Right forelimb (tissue), 1 donor: ENCODE measurements around the gene MTUS2.

Experiments
- DNase-seq: peaks from one replicate; pipeline ENCODE4 v3.0.0-alpha.2; 2018

Gene MTUS2

DNA sequence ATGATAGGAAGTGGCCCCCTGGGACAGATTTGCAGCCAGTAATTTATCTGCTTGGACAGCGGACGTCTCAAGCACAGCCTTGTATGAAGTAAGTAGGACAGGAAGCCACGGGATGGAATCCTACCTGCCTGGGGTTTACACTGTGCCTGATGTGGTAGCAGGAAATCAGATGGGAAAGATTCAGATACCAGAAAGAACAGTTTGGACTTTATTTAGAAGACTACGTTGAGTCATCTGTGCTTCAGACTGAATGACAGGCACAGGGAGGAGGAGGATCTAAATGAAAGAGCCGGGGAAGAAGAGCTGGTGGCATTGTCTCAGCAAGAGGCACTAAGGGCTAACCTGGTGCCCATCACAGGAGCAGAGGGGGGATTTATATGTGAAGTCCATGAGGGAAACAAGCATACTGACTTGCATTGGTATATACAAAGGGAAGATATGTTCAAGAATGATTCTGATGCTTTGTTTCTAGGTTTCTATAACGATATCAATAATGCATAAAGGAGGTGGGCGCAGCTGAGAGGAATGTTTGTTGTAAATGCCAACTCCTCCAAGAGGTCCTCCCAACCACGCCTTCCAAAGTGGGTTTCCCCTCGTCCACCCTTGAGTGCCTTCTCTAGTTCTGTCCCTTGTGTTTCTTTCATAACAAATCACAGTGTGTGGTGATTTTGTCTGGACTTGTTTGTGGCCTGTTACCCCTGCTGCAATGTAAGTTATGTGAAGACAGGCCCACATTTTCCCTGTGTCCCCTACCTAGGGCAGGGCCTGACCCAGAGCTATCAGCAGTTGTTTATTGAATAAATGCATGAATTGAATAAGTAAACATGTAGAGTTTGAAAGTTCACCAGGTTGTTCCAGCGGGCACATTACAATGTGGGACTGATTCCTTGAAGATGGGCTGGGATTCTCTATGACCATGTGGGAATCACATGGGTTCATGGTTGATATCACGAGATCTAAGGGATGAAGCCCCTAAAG, 446.9 kb downstream of the MTUS2 start:
- no peak for DNase-seq

DNA sequence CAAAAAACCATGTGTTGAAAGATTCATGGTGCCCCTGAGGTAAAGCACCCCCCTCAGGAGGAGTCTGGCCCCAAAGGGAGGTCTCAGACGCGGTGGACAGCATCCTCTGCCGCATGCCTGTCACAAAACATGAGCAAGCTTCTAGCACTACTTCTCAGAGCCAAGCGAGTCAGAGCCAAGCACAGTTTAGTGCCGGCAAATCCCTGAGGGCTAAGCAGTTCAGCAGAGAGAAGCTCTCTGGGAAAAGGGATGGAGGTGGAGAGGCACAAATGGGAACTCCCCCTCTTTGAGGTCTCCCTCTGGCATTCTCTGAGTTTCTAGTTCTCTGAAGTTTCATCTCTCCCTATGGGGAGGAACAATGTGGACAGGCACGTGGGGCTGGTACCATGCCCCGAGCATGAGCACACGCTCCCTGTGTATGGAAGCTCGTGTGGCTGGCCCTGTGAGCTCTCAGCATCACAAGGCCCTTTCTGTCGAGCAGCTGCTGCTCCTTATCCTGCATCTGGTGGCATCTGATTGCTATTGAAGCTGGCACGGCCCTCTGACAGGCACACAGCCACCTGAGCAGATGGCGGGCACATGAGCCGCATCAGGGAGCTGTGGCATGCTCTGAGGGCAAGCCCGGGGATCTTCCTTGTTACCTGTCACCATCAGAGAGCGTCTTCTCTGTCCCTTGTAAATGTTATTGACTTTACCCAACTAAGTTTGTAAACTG, 450.3 kb downstream of the MTUS2 start:
- no peak for DNase-seq

DNA sequence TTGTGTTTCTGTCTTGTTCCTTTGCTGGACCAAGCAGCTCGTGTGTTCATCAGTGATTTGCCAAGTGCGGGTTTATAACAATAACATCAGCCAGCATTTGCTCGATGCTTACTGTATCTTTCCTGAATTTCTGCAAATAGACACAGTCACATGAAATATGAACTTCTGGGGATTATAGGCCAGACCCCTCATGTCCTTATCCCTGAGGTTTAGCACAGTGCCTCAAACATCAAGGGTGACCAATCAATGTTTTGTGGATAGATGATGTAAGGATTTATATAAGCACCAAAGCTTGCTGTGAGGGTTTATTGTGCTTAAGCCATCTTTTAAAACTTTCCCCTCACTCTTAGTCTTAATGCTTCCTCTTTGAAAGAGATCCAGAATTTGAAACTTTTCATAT, 451.5 kb downstream of the MTUS2 start:
- no peak for DNase-seq

DNA sequence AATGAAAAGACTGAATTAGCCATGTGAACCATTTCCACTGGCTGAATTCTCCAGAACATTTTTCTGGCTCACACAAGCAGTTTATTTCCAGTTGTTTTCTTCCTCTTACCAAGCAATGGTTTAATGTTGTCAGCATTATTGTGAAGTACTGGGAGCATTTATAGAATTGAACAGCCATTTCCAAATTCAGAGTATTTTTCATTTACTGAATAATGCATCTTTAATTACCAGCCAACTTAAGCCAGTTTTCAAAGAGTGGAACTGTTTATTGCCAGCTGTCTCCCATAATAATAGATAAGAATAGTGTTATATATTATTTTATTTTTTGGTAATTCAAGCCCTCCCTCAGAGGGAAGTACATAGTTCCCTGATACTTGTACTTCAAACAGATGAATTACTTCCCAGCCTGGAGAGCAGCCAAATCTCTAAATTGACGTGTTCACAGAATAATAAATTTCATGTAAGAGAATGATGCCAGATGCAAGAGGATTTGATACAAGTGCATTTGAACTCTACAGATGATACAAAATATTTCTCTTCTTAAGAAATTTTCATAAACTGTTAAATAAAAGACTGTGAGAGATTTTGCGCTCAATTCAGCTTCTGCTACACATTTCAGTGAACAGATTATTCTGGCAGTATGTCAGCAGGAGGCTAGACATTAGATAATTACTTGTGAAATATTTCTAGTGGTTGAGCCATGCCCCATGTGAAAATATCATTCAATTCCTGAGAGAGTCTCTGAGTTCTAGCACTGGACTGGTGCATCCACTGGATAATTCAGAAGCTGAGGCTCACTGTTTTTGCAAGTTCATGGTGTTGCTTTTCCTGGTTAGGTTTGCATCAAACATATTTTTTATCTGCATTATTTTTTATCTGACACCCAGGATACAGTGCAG, 459.5 kb downstream of the MTUS2 start:
- DNase-seq: no peak

DNA sequence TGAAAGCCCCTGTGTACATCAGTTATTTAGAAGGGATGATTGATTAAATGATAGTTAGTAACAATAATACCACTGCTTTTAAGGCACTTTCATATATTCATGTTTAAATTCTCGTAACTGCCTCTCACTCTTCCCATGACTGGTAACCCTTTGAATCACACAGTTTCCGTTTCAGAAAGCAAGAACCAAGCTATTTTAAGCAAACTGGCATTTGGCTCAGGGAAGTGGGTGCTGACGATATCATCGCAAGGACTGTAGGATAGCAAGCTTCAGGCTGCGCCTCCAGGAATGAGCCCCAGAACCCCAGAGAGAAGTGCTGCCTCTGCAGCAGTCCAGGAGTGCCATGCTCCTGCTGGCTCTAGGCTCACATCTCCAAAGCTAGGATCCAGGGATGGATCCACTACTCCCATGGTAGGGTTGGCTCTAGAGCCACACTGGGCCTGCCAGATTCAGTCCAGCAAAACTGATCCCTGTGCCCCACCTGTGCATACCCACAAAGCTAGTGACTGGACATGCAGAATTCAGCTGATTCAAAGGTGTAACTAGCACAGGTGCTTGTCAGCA, 461.9 kb downstream of the MTUS2 start:
- DNase-seq: no peak

DNA sequence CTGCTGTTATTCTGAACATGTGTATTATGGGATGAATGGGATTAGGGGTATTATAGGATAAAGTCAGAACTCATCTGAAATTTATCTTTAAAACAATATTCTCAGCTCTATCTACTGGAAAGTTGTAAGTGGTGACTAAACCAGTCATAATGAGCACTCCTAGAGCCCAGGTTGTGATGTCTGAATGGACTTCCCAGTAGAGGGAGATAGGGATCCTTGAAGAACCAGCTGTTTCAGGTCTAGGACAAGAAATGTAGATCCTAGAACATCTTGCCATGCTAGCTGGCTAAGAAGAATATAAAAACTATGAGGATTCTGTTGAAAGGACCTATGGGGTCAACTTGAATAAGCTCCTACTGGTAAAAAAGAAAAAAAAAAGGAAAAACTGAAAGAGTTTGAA, 464.6 kb downstream of the MTUS2 start:
- DNase-seq: no peak

DNA sequence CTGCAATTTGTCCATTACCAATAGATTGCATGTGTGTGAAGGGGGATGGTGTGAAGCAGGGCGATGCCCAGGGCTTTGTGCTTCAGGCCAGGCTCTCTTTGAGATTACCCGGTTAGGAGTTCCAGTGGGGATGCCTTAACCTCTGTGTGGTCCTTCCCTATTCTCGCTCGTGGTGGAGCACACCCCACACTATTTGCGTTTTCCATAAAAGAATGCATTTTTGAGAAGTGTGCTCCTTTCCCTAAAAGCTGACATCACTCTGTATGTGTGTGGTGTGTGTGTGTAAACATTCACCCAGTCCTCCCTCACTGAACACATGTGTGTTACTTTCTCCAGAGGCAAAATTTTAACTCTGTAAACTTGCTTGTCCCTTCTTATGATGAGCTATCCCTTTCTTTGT, 467.1 kb downstream of the MTUS2 start:
- no peak for DNase-seq

DNA sequence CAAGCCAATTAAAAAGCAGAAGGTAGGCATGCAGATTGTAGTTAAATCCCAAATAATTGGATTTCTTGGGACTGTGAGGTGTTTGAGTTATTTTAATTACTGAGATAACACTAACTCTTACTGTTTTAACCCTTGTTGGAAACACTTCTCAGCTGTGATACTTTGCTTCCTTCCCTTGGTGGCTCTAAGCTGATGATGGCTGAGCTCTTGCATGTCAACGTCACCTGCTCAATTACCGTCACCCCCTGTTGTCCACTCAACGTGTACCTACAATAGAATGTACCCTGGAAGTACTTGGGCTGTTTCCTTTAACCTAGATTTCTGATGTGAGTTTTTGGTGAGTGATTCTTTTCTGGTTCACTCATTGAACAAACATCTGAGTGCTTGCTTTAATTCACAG, 471.9 kb downstream of the MTUS2 start:
- DNase-seq: no peak

DNA sequence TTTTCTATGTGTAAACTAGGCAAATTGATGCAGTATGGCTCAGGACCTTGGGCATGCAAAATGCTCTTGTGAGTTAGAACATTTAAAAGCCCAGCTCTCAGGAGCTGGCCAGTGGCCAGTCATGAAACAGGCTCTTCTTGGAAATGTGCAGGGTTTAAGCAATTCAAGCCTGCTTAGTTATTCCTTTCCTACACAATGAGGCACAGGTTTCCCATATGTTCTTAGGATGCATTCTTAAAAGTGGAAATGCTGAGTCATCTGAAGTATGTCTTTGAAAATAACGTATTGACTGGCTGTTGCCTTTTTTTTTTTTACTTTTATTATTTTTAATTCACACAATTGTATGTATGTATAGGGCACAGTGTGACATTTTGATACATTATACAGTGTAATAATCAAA, 474.7 kb downstream of the MTUS2 start:
- DNase-seq: no peak

DNA sequence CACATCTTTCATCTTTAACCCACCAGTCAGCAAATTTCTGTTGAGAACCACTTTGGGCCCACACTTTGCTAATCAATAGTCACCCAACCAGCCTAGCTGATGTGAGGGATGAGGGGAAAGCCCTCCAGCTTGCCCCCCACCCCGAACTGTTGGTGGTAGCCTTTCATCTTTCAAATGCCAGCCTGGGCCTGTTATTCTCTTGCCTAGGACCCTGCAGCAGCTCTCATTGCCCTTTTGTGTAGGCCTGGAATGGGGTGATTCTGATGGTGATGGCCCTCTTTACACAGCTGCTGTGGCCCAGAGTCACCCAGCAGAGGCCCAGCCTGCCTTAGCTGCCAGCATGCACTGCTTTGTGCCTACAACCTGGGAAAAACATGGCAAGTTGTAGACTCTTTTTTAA, 480.9 kb downstream of the MTUS2 start:
- no peak for DNase-seq

DNA sequence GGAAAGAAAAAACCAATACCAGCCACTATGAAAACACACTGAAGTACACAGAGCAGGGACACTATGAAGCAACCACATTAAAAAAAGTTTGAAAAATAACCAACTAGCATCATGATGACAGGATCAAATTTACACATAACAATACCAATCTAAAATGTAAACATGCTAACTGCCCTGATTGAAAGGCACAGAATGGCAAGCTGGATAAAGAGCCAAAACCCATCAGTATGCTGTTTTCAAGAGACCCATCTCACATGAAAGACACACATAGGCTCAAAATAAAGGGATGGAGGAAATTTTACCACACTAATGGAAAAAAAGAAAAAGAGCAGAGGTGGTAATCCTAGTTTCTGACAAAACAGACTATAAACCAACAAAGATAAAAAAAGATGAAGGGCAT, 484.0 kb downstream of the MTUS2 start:
- no peak for DNase-seq

DNA sequence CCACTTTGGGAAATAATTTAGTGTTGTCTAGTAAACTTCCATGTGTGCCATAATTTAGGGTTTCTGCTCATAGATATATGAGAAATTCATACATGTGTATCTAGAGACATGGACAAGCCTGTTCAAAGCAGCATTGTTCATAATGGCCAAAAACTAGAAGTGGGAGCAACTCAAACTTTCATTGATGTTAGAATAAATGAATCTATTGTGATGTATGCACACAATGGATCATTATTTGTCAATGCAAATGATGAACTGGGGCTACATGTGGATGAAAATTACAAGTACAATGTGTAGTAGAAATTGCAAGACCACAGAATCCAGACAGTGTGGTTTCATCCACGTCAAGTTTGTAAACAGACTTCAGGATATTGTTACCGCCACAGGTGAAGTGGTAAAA, 490.7 kb downstream of the MTUS2 start:
- no peak for DNase-seq

DNA sequence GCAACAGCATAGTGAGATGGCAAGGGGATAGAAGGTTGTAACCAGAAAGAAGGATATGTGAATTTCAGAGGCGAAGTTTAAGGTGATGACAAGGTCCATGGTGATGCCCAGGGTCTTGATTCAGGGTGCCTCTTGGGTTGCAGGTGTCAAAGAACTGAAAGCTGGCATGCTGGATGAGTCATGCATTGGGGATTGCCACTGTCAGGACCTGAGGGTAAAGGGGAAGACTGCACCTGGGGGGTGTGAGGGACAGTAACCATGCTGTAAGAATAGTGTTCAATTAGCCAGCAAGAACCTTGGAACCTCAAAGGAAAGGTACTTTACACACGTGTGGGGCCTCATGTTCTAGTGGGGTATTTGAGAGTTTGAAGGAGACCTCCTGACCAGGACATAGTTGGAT, 495.7 kb downstream of the MTUS2 start:
- DNase-seq: no peak

DNA sequence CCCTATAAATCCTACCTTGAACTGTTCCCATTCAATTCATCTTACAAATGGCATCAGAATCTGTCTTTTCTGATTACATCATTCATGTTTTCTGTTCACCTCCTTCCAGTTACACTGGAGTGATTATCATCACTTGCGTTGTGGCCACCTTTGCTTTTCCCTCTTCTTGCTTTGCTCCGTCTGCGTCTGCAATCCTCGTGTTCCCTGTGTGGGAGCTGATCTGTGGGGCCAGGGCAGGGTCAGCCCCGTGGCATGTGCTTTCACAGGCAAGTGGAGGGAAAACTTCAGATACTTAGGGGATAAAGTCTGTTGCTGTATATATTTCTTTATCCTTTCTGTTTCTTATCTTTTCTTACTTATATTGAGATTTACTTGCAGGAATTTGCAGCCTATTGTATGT, 497.7 kb downstream of the MTUS2 start:
- no peak for DNase-seq

DNA sequence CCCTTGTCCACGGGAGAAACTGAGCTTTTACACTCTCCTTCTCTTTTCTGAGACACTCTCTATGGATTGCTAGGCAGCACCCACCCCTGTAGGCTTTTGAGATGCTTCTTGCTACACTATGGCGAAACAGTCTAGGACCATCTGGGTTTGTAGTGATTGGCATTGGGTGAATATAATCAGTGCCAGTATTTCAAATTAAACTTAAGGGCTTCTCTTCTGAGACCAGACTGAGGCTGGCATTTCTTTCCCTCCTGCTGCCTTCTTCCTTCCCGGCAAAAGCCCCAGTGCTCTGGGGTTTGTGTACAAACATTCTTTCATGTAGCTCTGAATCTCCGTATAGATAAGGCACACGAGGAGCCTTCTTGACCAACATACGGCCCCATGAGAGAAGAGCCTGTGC, 498.6 kb downstream of the MTUS2 start:
- DNase-seq: no peak

DNA sequence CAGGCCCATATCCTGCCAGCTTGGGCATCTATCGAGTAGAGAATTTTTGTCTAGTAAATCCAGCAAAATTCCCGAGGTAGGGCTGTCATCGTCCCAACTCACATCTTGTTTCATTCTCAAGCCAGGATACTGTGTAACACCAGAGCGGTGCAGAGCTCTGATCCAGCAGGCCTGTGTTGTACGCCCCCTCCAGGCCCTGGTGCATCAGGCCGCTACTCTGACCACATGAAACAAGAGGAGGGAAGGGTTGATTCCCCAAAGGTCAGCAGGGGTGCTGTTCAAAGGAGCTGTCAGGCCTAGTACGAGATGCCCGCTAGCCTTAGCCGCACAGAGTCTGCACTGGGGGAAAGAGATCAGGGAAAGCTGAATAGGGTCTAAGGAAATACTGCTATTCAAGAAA, 499.3 kb downstream of the MTUS2 start:
- DNase-seq: no peak

DNA sequence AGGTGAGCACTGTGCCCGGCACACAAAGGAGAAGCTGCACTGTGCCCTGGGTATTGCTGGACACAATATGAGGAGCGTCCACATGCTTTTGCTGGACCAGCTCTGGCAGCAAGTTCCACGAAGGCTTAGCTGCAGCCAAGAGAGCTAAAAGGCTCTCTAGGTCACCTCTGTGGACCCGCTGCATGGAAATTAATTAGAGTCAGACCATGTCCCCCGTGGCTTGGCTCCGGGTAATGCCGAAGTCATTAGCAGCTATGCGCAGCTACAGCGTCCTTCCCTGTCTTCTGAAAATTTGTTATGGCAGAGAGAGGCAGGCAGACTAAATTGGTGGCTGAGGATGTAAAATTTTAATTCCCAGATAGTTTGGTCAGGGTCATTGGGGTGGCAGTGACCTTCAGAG, 503.8 kb downstream of the MTUS2 start:
- DNase-seq: no peak

DNA sequence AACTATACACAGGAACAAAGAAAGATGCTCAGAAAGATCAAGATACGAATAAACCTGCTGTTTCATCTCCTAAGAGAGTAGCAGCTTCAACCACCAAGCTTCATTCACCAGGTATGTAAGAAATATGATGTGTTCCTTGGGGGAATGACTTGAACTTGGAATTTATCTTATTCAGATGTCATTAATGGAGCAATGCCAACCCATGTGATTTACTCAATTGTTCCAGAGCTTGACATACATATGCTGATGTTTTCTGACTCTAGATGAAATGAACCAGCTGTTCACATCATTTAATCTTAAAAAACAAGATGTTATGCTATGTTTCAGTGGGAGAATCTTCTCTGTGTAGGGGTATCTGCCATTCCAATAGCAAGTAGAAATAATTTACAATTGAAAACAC, 504.5 kb downstream of the MTUS2 start:
- no peak for DNase-seq

DNA sequence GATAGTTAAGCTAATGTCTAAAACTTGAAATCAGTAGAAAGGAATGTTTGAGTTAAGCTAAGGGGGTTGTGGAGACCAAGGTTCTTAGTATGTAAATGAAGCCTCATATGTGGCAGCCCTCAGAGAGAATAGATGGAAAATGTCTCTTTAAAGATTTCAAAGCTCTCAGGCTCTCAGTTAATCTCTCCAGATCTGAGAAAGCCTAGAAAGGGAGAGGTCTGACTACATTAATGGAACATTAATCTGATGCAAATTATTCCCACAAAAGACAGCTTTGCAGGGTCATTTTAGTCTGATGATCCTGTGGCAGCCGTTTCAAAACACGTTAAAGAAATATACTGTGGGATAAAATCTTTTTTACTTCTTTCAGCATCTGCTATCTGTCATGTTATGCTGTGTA, 508.4 kb downstream of the MTUS2 start:
- DNase-seq: no peak

DNA sequence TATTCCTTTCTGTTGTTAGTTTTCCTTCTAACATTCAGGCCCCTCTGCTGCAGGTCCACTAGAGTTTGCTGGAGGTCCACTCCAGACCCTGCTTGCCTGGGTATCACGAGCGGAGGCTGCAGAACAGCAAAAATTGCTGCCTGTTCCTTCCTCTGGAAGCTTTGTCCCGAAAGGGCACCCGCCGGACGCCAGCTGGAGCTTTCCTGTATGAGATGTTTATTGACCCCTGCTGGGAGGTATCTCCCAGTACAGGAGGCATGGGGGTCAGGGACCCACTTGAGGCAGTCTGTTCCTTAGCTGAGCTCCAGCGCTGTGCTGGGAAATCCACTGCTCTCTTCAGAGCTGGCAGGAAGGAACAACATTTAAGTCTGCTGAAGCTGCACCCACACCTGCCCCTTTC, 516.2 kb downstream of the MTUS2 start:
- DNase-seq: no peak

DNA sequence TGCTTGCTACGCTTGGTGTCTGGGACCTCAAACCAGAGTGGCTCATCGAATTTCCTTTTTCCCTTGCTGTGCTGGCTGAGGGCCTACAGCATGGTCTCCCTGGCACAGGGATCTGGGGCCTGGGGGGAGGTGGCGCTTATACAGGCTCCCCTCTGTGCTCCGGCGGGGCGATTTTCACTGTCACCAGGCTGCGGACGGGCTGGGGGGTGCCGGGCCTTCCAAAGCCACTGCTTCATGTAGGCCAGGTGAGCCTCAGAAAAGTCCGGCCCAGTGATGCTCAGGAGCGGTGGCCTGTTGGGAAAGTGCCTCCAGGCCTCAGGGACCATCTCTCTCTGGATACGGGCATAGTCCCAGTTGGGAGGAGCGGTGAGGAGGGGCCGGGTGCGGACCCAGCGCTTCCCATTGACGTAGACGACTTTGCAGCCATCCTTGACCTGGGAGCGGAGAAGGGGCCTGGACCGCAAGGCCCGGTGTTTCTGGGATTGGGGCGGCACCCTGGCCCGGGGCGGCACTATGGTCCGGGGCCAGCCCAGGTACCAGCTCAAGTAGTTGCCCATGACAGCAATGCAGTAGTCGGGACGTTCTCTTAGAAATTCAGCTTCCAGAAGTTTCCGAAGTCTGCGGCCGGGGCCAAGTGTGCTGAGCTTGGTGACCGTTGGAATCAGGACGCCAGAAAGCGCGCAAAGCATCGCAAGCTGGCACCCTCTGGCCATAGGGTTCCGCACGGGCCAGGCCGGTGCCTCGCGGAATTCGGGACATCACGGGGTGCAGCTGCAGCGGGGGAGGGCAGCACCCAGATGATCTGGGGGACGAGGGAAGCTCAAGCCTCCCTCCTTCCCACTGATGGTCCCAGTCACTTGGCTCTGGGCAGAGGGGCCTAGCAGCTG, 519.5 kb downstream of the MTUS2 start:
- DNase-seq: no peak
